LNCAP (cell line): ENCODE data around the gene EMC10.

Experiments used
- CTCF ChIP-seq: fragments of 450-650 bp; IDR thresholded peaks from 2 replicates; pipeline ENCODE4 v1.5.1; 2017; ENCODE audit warnings: mild to moderate bottlenecking

The EMC10 gene

GRCh38 chr19:50476224-50476906 is at the start of gene EMC10, which contains the start of gene GARIN5A:
EMC10 (plus strand) TSS chr19:50476507; CDS start chr19:50476545, 38 bp downstream.
GARIN5A (minus strand) TSS chr19:50476848; CDS start chr19:50476388, 460 bp downstream.
- no peak for TF ChIP-seq CTCF

GRCh38 chr19:50427318-50427925 is 48.9 kb upstream of the EMC10 start:
- TF ChIP-seq CTCF: no peak

GRCh38 chr19:50427997-50428425 is 48.3 kb upstream of the EMC10 start:
- TF ChIP-seq CTCF: no peak

- no peak for TF ChIP-seq CTCF
Observed at GRCh38 chr19:50428772-50429463, 47.4 kb upstream of the EMC10 start.

- TF ChIP-seq CTCF: no peak
Observed at GRCh38 chr19:50430888-50431342, 45.4 kb upstream of the EMC10 start.

- TF ChIP-seq CTCF: no peak
Observed at GRCh38 chr19:50431343-50432220, 44.7 kb upstream of the EMC10 start.
